ENCODE results near the gene CHD8. TPM values are rescaled to one million over a fixed set of nuclear protein-coding genes. Genes with fewer than 3 reads are reported as not detected.

Gene CHD8
- total and polyA plus RNA-seq, 2 of the 13 experiments (the other 11 are each of a cell fraction or from before 2014, with no cell fraction given): 35.1 to 79.6 TPM

DNA sequence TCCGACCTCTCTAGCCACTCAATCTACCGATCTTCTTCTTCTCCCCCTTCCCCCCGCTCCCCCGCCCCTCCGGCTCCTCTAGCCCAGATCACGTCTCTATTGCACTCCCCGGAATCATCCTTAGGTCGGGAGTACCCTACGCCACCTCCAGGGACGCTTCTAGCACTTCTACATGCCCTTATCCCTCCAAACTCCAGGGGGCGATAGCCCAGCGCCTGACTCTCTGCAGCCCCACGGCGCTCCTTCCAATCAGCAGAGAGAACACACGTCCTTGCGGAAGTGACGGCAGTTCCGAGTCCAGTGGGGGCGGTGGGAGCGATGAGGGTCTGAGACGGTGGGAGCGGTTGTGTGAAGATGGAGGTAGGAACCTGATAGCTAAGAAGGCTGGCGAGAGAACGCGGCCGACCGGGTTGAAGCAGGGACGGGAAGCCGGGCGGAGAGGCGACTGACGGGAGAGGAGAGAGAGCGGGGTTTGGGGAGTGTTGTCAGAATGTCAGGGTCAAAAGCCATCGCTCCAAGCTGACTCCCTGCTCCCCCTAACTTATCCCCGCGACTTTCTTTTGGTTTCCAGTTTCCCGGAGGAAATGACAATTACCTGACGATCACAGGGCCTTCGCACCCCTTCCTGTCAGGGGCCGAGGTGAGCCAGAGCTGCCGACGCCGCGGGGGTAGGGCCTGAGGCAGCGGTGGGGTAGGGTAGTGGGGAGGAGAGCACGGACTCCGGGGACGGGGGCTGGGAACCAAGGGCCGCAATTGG lies 21.2 kb upstream of the CHD8 start, which contains the start of the genes RAB2B and TOX4 (continued):
- TF ChIP-seq ZNF629 (CRISPR knock-in tag; conservative IDR thresholded peaks at IDR 0.05): 0 out of 2 replicates have a peak, but pooled peaks have one; percentile 22
- TF ChIP-seq SIX4 (CRISPR knock-in tag; IDR thresholded peaks at IDR 0.05): peak; percentile 85
- TF ChIP-seq REL (CRISPR knock-in tag; conservative IDR thresholded peaks at IDR 0.05): peak; percentile 76; the same call in 1 of the 2 replicates
- TF ChIP-seq HIVEP1 (CRISPR knock-in tag; IDR thresholded peaks at IDR 0.05): peak; percentile 87
- TF ChIP-seq MED13 (CRISPR knock-in tag; IDR thresholded peaks at IDR 0.05): no peak; the same call in 1 of the 2 replicates
- peak; percentile 74 for TF ChIP-seq YEATS4 (CRISPR knock-in tag; IDR thresholded peaks at IDR 0.05; ENCODE audit: borderline replicate concordance)
- TF ChIP-seq, protein P1, sequence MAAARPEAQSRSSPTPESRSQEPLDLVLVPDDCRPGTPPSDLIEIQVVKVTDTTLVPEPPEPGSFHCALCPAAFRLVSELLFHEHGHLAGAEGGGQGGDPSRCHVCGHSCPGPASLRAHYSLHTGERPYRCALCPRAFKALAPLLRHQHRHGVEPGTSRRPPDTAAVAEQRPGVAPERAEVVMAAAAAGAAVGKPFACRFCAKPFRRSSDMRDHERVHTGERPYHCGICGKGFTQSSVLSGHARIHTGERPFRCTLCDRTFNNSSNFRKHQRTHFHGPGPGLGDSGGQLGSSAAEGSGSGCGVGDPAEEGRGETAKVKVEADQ (CRISPR knock-in tag; IDR thresholded peaks at IDR 0.05; ENCODE audit: borderline replicate concordance): peak; percentile 97
- peak; percentile 60; the same call in 1 of the 2 replicates for TF ChIP-seq FOXK2 (IDR thresholded peaks at IDR 0.05)
- peak; percentile 97 for TF ChIP-seq SIN3A (IDR thresholded peaks at IDR 0.05; ENCODE audit: borderline replicate concordance, low read depth, low read length)
- TF ChIP-seq SIN3B (IDR thresholded peaks at IDR 0.05; ENCODE audit: low read length): peak; percentile 87
- 0 out of 2 replicates have a peak, but pooled peaks have one; percentile 61 for TF ChIP-seq KLF13 (CRISPR knock-in tag; IDR thresholded peaks at IDR 0.05)
- peak; percentile 55; the same call in 1 of the 2 replicates for TF ChIP-seq ZFP1 (CRISPR knock-in tag; IDR thresholded peaks at IDR 0.05)
- TF ChIP-seq MEIS2 (CRISPR knock-in tag; IDR thresholded peaks at IDR 0.05): peak; percentile 75; the same call in 1 of the 2 replicates
- TF ChIP-seq, protein P2, sequence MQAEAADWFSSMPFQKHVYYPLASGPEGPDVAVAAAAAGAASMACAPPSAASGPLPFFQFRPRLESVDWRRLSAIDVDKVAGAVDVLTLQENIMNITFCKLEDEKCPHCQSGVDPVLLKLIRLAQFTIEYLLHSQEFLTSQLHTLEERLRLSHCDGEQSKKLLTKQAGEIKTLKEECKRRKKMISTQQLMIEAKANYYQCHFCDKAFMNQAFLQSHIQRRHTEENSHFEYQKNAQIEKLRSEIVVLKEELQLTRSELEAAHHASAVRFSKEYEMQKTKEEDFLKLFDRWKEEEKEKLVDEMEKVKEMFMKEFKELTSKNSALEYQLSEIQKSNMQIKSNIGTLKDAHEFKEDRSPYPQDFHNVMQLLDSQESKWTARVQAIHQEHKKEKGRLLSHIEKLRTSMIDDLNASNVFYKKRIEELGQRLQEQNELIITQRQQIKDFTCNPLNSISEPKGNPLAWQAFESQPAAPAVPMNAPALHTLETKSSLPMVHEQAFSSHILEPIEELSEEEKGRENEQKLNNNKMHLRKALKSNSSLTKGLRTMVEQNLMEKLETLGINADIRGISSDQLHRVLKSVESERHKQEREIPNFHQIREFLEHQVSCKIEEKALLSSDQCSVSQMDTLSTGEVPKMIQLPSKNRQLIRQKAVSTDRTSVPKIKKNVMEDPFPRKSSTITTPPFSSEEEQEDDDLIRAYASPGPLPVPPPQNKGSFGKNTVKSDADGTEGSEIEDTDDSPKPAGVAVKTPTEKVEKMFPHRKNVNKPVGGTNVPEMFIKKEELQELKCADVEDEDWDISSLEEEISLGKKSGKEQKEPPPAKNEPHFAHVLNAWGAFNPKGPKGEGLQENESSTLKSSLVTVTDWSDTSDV (CRISPR knock-in tag; IDR thresholded peaks at IDR 0.05): no peak
- TF ChIP-seq ZNF451 (CRISPR knock-in tag; IDR thresholded peaks at IDR 0.05): no peak
- peak; percentile 77 for TF ChIP-seq PITX1 (CRISPR knock-in tag; IDR thresholded peaks at IDR 0.05)
- no peak for TF ChIP-seq JARID2 (CRISPR knock-in tag; IDR thresholded peaks at IDR 0.05; ENCODE audit: insufficient replicate concordance)
- no peak for TF ChIP-seq MTA3 (CRISPR knock-in tag; IDR thresholded peaks at IDR 0.05)
- no peak for TF ChIP-seq ZFAT (CRISPR knock-in tag; conservative IDR thresholded peaks at IDR 0.05)
- TF ChIP-seq, protein P3, sequence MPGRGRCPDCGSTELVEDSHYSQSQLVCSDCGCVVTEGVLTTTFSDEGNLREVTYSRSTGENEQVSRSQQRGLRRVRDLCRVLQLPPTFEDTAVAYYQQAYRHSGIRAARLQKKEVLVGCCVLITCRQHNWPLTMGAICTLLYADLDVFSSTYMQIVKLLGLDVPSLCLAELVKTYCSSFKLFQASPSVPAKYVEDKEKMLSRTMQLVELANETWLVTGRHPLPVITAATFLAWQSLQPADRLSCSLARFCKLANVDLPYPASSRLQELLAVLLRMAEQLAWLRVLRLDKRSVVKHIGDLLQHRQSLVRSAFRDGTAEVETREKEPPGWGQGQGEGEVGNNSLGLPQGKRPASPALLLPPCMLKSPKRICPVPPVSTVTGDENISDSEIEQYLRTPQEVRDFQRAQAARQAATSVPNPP (CRISPR knock-in tag; IDR thresholded peaks at IDR 0.05): 0 out of 2 replicates have a peak, but pooled peaks have one; percentile 80
- TF ChIP-seq, protein P4, sequence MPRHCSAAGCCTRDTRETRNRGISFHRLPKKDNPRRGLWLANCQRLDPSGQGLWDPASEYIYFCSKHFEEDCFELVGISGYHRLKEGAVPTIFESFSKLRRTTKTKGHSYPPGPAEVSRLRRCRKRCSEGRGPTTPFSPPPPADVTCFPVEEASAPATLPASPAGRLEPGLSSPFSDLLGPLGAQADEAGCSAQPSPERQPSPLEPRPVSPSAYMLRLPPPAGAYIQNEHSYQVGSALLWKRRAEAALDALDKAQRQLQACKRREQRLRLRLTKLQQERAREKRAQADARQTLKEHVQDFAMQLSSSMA (CRISPR knock-in tag; IDR thresholded peaks at IDR 0.05): peak; percentile 88
- TF ChIP-seq SP2 (CRISPR knock-in tag; IDR thresholded peaks at IDR 0.05): peak; percentile 82
- TF ChIP-seq, protein P5, sequence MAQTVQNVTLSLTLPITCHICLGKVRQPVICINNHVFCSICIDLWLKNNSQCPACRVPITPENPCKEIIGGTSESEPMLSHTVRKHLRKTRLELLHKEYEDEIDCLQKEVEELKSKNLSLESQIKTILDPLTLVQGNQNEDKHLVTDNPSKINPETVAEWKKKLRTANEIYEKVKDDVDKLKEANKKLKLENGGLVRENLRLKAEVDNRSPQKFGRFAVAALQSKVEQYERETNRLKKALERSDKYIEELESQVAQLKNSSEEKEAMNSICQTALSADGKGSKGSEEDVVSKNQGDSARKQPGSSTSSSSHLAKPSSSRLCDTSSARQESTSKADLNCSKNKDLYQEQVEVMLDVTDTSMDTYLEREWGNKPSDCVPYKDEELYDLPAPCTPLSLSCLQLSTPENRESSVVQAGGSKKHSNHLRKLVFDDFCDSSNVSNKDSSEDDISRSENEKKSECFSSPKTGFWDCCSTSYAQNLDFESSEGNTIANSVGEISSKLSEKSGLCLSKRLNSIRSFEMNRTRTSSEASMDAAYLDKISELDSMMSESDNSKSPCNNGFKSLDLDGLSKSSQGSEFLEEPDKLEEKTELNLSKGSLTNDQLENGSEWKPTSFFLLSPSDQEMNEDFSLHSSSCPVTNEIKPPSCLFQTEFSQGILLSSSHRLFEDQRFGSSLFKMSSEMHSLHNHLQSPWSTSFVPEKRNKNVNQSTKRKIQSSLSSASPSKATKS (CRISPR knock-in tag; IDR thresholded peaks at IDR 0.05): no peak
